IMR-90 (cell line): ENCODE results near the gene OPCML. TPM values are rescaled to one million over a fixed set of nuclear protein-coding genes. Genes with fewer than 3 reads are reported as not detected.

Experiments used
- ATAC-seq: fragments of 200-7000 bp; cut with Tn5 transposase; 2 replicates; pipeline ENCODE4 v1.9.1; 2020; ENCODE audit warnings: low read depth, mild to moderate bottlenecking, moderate library complexity
- BruUV-seq: library from RNA; stranded (reverse); fragments of 400-500 nt; replicated peaks from 2 replicates; lab custom pipeline; 2021; lab: Mats Ljungman, UMichigan
- CTCF ChIA-PET: fragments of 300-600 bp; formaldehyde crosslinking; extraction: SDS; loops from one replicate; lab custom pipeline; 2021; ENCODE audit warnings: antibody characterized with exemption; lab: Yijun Ruan, JAX
- POLR2A ChIA-PET: fragments of 300-600 bp; sonication (Branson Sonifier 250); formaldehyde crosslinking; loops from one replicate; lab custom pipeline; 2022; ENCODE audit warnings: antibody characterized with exemption; ENCODE audit not compliant: unreplicated experiment; lab: Charles Lee
- DNase-seq: peaks from one replicate; pipeline ENCODE4 v3.0.0; 2013
- H2AFZ ChIP-seq: replicated peaks from 2 replicates; pipeline ENCODE3; 2013; ENCODE audit warnings: low read length, mild to moderate bottlenecking; ENCODE audit not compliant: poor library complexity
- H2AK5ac ChIP-seq: 2 replicates; pipeline ENCODE4 v1.6.1; 2013; ENCODE audit warnings: low read depth, low read length, inconsistent platforms
- H2AK9ac ChIP-seq: replicated peaks from 2 replicates; pipeline ENCODE3; 2013; ENCODE audit warnings: mild to moderate bottlenecking, low read depth, low read length, moderate library complexity; ENCODE audit not compliant: poor library complexity
- H2BK120ac ChIP-seq: 2 replicates; pipeline ENCODE4 v1.6.1; 2013; ENCODE audit warnings: low read depth, low read length, inconsistent platforms
- H2BK15ac ChIP-seq: 3 replicates; pipeline ENCODE4 v1.6.1; 2013; ENCODE audit warnings: low read depth, low read length, inconsistent platforms
- H2BK20ac ChIP-seq: 2 replicates; pipeline ENCODE4 v1.6.1; 2013; ENCODE audit warnings: low read depth, mild to moderate bottlenecking, inconsistent platforms, low read length, moderate library complexity
- H2BK5ac ChIP-seq: 2 replicates; pipeline ENCODE4 v1.6.1; 2013; ENCODE audit warnings: mild to moderate bottlenecking, low read depth, low read length, inconsistent platforms; ENCODE audit not compliant: poor library complexity, severe bottlenecking
- H3K14ac ChIP-seq: replicated peaks from 2 replicates; pipeline ENCODE4 v1.6.1; 2013; ENCODE audit warnings: low read depth, low read length, inconsistent platforms
- H3K18ac ChIP-seq: 2 replicates; pipeline ENCODE4 v1.6.1; 2013; ENCODE audit warnings: low read depth, low read length, control low read depth
- H3K23ac ChIP-seq: 2 replicates; pipeline ENCODE4 v1.6.1; 2013; ENCODE audit warnings: low read depth, low read length, inconsistent platforms
- H3K27ac ChIP-seq: 2 replicates; pipeline ENCODE4 v1.5.1; 2013; ENCODE audit warnings: mild to moderate bottlenecking, control low read depth, low read length; ENCODE audit not compliant: insufficient read depth
- H3K27me3 ChIP-seq: 2 replicates; pipeline ENCODE4 v1.6.1; 2013; ENCODE audit warnings: low read length; ENCODE audit not compliant: control insufficient read depth, insufficient read depth
- H3K36me3 ChIP-seq: 2 replicates; pipeline ENCODE4 v1.6.1; 2013; ENCODE audit warnings: low read length, mixed read lengths; ENCODE audit not compliant: control insufficient read depth, insufficient read depth
- H3K4ac ChIP-seq: 2 replicates; pipeline ENCODE4 v1.6.1; 2013; ENCODE audit warnings: low read depth, low read length, inconsistent platforms
- H3K4me1 ChIP-seq: 2 replicates; pipeline ENCODE4 v1.6.1; 2013; ENCODE audit warnings: low read length, mixed read lengths; ENCODE audit not compliant: control insufficient read depth, insufficient read depth
- H3K4me2 ChIP-seq: 2 replicates; pipeline ENCODE4 v1.6.1; 2013; ENCODE audit warnings: low read depth, mild to moderate bottlenecking, control low read depth, low read length, moderate library complexity
- H3K4me3 ChIP-seq: 2 replicates; pipeline ENCODE4 v1.5.1; 2013; ENCODE audit warnings: low read depth, mild to moderate bottlenecking, control low read depth, low read length, moderate library complexity; ENCODE audit not compliant: insufficient read depth
- H3K56ac ChIP-seq: 2 replicates; pipeline ENCODE4 v1.6.1; 2013; ENCODE audit warnings: low read length, inconsistent platforms; ENCODE audit not compliant: insufficient read depth; ENCODE audit errors: extremely low read depth
- H3K79me1 ChIP-seq, 2 experiments: 2 replicates each; pipeline ENCODE4 v1.6.1; 2013; ENCODE audit warnings: low read length in 2 of 2, inconsistent platforms in 1 of 2, low read depth in 1 of 2
- H3K9ac ChIP-seq: 2 replicates; pipeline ENCODE4 v1.6.1; 2013; ENCODE audit warnings: low read depth, low read length, control low read depth
- H3K9me1 ChIP-seq: 2 replicates; pipeline ENCODE4 v1.6.1; 2013; ENCODE audit warnings: low read length, inconsistent platforms; ENCODE audit not compliant: insufficient read depth
- H3K9me3 ChIP-seq: 2 replicates; pipeline ENCODE4 v1.6.1; 2013; ENCODE audit warnings: low read length; ENCODE audit not compliant: control insufficient read depth, insufficient read depth
- H4K20me1 ChIP-seq: 2 replicates; pipeline ENCODE4 v1.6.1; 2013; ENCODE audit warnings: low read length, inconsistent platforms; ENCODE audit not compliant: insufficient read depth
- H4K5ac ChIP-seq: 2 replicates; pipeline ENCODE4 v1.6.1; 2013; ENCODE audit warnings: mild to moderate bottlenecking, low read depth, low read length, control low read depth
- H4K8ac ChIP-seq, 2 experiments: 2 replicates each; pipeline ENCODE4 v1.6.1; 2013; ENCODE audit warnings: low read depth in 2 of 2, low read length in 2 of 2, control low read depth in 1 of 2, inconsistent platforms in 1 of 2
- H4K91ac ChIP-seq: 2 replicates; pipeline ENCODE4 v1.6.1; 2013; ENCODE audit warnings: low read depth, low read length, inconsistent platforms; ENCODE audit not compliant: insufficient read depth
- CEBPB ChIP-seq: IDR thresholded peaks from 2 replicates; pipeline ENCODE4 v1.6.1; 2012; ENCODE audit warnings: low read depth, low read length, improper control_type of control experiment
- CHD1 ChIP-seq: IDR thresholded peaks from 2 replicates; pipeline ENCODE4 v1.6.1; 2012; ENCODE audit warnings: low read depth, low read length, improper control_type of control experiment
- CTCF ChIP-seq: conservative IDR thresholded peaks from 2 replicates; pipeline ENCODE4 v1.5.1; 2012; ENCODE audit warnings: mild to moderate bottlenecking, low read depth, low read length, improper control_type of control experiment
- FOS ChIP-seq: fragments of 150-350 bp; IDR thresholded peaks from 2 replicates; pipeline ENCODE4 v1.6.1; 2016; ENCODE audit warnings: low read depth, low read length
- MAFK ChIP-seq: IDR thresholded peaks from 2 replicates; pipeline ENCODE4 v1.6.1; 2012; ENCODE audit warnings: low read depth, low read length, improper control_type of control experiment
- MAZ ChIP-seq: IDR thresholded peaks from 2 replicates; pipeline ENCODE4 v1.6.1; 2012; ENCODE audit warnings: low read depth, mild to moderate bottlenecking, low read length, improper control_type of control experiment, moderate library complexity, borderline replicate concordance
- MXI1 ChIP-seq: IDR thresholded peaks from 2 replicates; pipeline ENCODE4 v1.6.1; 2012; ENCODE audit warnings: low read depth, mild to moderate bottlenecking, low read length, moderate library complexity, borderline replicate concordance
- NFE2L2 ChIP-seq: fragments of 150-350 bp; IDR thresholded peaks from 2 replicates; pipeline ENCODE4 v1.6.1; 2016; ENCODE audit warnings: low read depth, mild to moderate bottlenecking, low read length
- RAD21 ChIP-seq: IDR thresholded peaks from 2 replicates; pipeline ENCODE4 v1.6.1; 2012; ENCODE audit warnings: low read length, improper control_type of control experiment
- RCOR1 ChIP-seq: IDR thresholded peaks from 2 replicates; pipeline ENCODE4 v1.6.1; 2012; ENCODE audit warnings: mild to moderate bottlenecking, low read length, improper control_type of control experiment; ENCODE audit not compliant: insufficient replicate concordance
- RFX5 ChIP-seq: IDR thresholded peaks from 2 replicates; pipeline ENCODE4 v1.8.0; 2012; ENCODE audit warnings: low read depth, mild to moderate bottlenecking, low read length, moderate library complexity
- SMC3 ChIP-seq: fragments of 150-350 bp; IDR thresholded peaks from 2 replicates; pipeline ENCODE4 v1.6.1; 2016; ENCODE audit warnings: low read depth, mild to moderate bottlenecking, antibody characterized with exemption, low read length, moderate library complexity
- WGBS, 2 experiments: methylation state at CpG; one replicate each; pipeline versions ENCODE4 v1.1.5 to v1.1.7; 2013; ENCODE audit warnings: missing lambda C conversion rate in 2 of 2; ENCODE audit not compliant: insufficient read length in 1 of 2; ENCODE audit errors: extremely low coverage in 2 of 2; 5-methylcytosine and 5-hydroxymethylcytosine counted together
- dilution Hi-C: fragments of 300-500 bp; cut with HindIII; formaldehyde crosslinking; loops from one replicate; pipeline ENCODE4 v1.14.3; 2018; ENCODE audit warnings: low sequenced_read_pairs; ENCODE audit not compliant: unreplicated experiment
- in situ Hi-C: fragments of 300-500 bp; cut with MboI; formaldehyde crosslinking; loops from 3 replicates; pipeline ENCODE4 v1.14.3; 2019; ENCODE audit warnings: low sequenced_read_pairs, inconsistent platforms, mixed read lengths
- intact Hi-C: fragments of 100-400 bp; cut with micrococcal nuclease; formaldehyde crosslinking; loops from 2 replicates; pipeline ENCODE4 v1.10.0; 2022
- polyA plus RNA-seq, 3 experiments: library from polyadenylated mRNA; depleted of rRNA; stranded (reverse); fragments of >200 nt; gene quantifications; 2 replicates each; pipeline ENCODE4 v1.2.3, GENCODE V29; 2012; ENCODE audit warnings: low replicate concordance in 1 of 3
- total RNA-seq: library from RNA; depleted of rRNA; stranded (reverse); fragments of >200 nt; gene quantifications from 2 replicates; pipeline ENCODE4 v1.2.3, GENCODE V29; 2012
- TF ChIP-seq, protein P1 (sequence below): fragments of 150-350 bp; IDR thresholded peaks from 2 replicates; pipeline ENCODE4 v1.6.1; 2016; ENCODE audit warnings: low read depth, mild to moderate bottlenecking, low read length, moderate library complexity, borderline replicate concordance
- TF ChIP-seq, protein P2 (sequence below): fragments of 150-350 bp; IDR thresholded peaks from 2 replicates; pipeline ENCODE4 v1.6.1; 2017; ENCODE audit warnings: mild to moderate bottlenecking, antibody characterized with exemption, low read length, low read depth

The OPCML gene
- total and polyA plus RNA-seq, 2 of the 4 experiments (the other 2 are of a cell fraction), result under 0.01 to 2.6 TPM

DNA sequence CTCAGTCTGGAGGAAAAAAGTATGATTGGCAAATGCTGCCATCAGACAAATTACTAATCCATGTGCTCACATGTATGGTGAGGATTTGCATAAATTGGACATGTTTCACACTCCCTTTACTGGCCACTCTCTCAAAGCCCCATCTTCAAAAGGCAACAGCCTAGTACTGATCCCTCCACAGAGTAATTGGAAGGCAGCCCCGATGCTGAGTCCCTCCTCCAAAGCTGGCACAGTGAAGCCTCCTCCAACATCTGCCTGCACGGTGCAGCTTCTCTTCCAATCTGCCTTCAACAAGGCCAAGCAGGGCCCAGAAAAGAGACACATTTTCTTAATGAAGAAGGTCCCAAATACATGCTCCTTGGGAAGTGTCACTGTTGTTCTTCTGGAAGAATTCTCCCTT, 350.6 kb downstream of the OPCML start:
- 20% methylated on average over 1 of the region's 2 CpGs; no CpG with 5 or more reads in 1 of the 2 experiments for WGBS, 2 experiments
- DNase-seq, result no peak
- dilution Hi-C loops, result no loop called here

More for the DNA sequence above, 350.6 kb downstream of the OPCML start:
- TF ChIP-seq RAD21 (no peak), SMC3 (no peak), MAZ (no peak), CTCF (no peak), CHD1 (no peak), NFE2L2 (no peak), CEBPB (no peak), FOS (no peak), MAFK (no peak), MXI1 (no peak), RFX5 (no peak), RCOR1 (no peak)
- TF ChIP-seq, protein P1, sequence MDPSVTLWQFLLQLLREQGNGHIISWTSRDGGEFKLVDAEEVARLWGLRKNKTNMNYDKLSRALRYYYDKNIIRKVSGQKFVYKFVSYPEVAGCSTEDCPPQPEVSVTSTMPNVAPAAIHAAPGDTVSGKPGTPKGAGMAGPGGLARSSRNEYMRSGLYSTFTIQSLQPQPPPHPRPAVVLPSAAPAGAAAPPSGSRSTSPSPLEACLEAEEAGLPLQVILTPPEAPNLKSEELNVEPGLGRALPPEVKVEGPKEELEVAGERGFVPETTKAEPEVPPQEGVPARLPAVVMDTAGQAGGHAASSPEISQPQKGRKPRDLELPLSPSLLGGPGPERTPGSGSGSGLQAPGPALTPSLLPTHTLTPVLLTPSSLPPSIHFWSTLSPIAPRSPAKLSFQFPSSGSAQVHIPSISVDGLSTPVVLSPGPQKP, result no peak
- TF ChIP-seq, protein P2, sequence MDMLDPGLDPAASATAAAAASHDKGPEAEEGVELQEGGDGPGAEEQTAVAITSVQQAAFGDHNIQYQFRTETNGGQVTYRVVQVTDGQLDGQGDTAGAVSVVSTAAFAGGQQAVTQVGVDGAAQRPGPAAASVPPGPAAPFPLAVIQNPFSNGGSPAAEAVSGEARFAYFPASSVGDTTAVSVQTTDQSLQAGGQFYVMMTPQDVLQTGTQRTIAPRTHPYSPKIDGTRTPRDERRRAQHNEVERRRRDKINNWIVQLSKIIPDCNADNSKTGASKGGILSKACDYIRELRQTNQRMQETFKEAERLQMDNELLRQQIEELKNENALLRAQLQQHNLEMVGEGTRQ, result no peak
- no peak overlapping the region for H3K56ac ChIP-seq
- H4K8ac ChIP-seq, result no peak overlapping the region
- H2AK9ac ChIP-seq, result no peak overlapping the region
- no peaks in the 10 kb centered on the region for H4K20me1 ChIP-seq
- ChIA-PET CTCF (no interaction called here), POLR2A (no interaction called here)
- no peak overlapping the region for H3K4me2 ChIP-seq
- H3K14ac ChIP-seq, result no peak overlapping the region
- peaks cover 35% of the 10 kb centered on the region for H3K9me3 ChIP-seq
- no peak overlapping the region for H2BK15ac ChIP-seq
- no peak overlapping the region for H3K9ac ChIP-seq
- no peak overlapping the region for H2BK20ac ChIP-seq
- no peak for ATAC-seq
- intact Hi-C loops, result no loop called here
- H3K4ac ChIP-seq, result no peak overlapping the region
- H3K4me1 ChIP-seq, result no peaks in the 10 kb centered on the region
- H3K18ac ChIP-seq, result no peak overlapping the region
- in situ Hi-C loops, result no loop called here
- no TSS peak for BruUV-seq
- H4K5ac ChIP-seq, result no peak overlapping the region
- no peaks in the 10 kb centered on the region for H3K27me3 ChIP-seq
- no peak overlapping the region for H3K23ac ChIP-seq
- no peaks in the 10 kb centered on the region for H3K79me1 ChIP-seq
- no peak overlapping the region for H3K27ac ChIP-seq
- no peaks in the 10 kb centered on the region for H3K36me3 ChIP-seq
- no peak overlapping the region for H2BK5ac ChIP-seq
- H2AFZ ChIP-seq, result no peak overlapping the region
- no peak overlapping the region for H2BK120ac ChIP-seq
- no peaks in the 10 kb centered on the region for H3K9me1 ChIP-seq
- H2AK5ac ChIP-seq, result no peak overlapping the region
- H4K91ac ChIP-seq, result no peak overlapping the region
- no peak overlapping the region for H3K4me3 ChIP-seq
